Colon (tissue), 2 donors: ENCODE data around the gene OMA1.
"Not testable (repeated sequence)": the region's sequence is repeated elsewhere in the genome, so short reads cannot be mapped to it uniquely, and the experiment has no call there.

Experiments
- FAIRE-seq: peaks from 2 replicates; lab custom pipeline; 2012; peaks lifted over from hg19 to GRCh38; lab: Jason Lieb, UNC
- donor health status: control.
- donor health status: control.

Gene OMA1

GRCh38 chr1:58573705-58574591, 27.4 kb upstream of the OMA1 start:
- FAIRE-seq: no peak

- no peak for FAIRE-seq
These were observed 26.6 kb upstream of the OMA1 start for GRCh38 chr1:58573138-58573537.

- FAIRE-seq: no peak
These were observed 26.2 kb upstream of the OMA1 start for GRCh38 chr1:58572690-58573089.

GRCh38 chr1:58571616-58572015, 25.1 kb upstream of the OMA1 start:
- no peak for FAIRE-seq

- no peak for FAIRE-seq
These were observed 24.3 kb upstream of the OMA1 start for GRCh38 chr1:58570817-58571216.

- no peak for FAIRE-seq
These were observed 23.6 kb upstream of the OMA1 start for GRCh38 chr1:58570094-58570493.

- no peak for FAIRE-seq
These were observed 22.4 kb upstream of the OMA1 start for GRCh38 chr1:58568911-58569310.

GRCh38 chr1:58568271-58568860, 21.8 kb upstream of the OMA1 start:
- FAIRE-seq: no peak

GRCh38 chr1:58566339-58566738, 19.8 kb upstream of the OMA1 start:
- FAIRE-seq: no peak

- FAIRE-seq: not testable (repeated sequence)
These were observed 17.2 kb upstream of the OMA1 start for GRCh38 chr1:58563715-58564114.

- FAIRE-seq: no peak
These were observed 15.1 kb upstream of the OMA1 start for GRCh38 chr1:58561633-58562032.

- FAIRE-seq: no peak
These were observed 8.9 kb upstream of the OMA1 start for GRCh38 chr1:58555393-58555792.

GRCh38 chr1:58551186-58552140, 4.9 kb upstream of the OMA1 start:
- no peak for FAIRE-seq

GRCh38 chr1:58549291-58549690, 2.8 kb upstream of the OMA1 start:
- not testable (repeated sequence) for FAIRE-seq

GRCh38 chr1:58548371-58548770, 1.8 kb upstream of the OMA1 start:
- FAIRE-seq: no peak

- no peak for FAIRE-seq
These were observed 671 bp downstream of the OMA1 start for GRCh38 chr1:58545591-58546519.

- no peak for FAIRE-seq
These were observed 3.3 kb downstream of the OMA1 start for GRCh38 chr1:58543260-58543659.

- no peak for FAIRE-seq
These were observed 7.0 kb downstream of the OMA1 start for GRCh38 chr1:58539553-58539952.

- FAIRE-seq: no peak
These were observed 7.7 kb downstream of the OMA1 start for GRCh38 chr1:58538821-58539220.

GRCh38 chr1:58531842-58532241, 14.7 kb downstream of the OMA1 start:
- FAIRE-seq: not testable (repeated sequence)

GRCh38 chr1:58529284-58529683, 17.2 kb downstream of the OMA1 start:
- FAIRE-seq: no peak
